ENCODE measurements around the gene ATIC. TPM values are rescaled to one million over a fixed set of nuclear protein-coding genes. Genes with fewer than 3 reads are reported as not detected.

The ATIC gene
- total RNA-seq, 1 experiment from 2014 or later: 295 TPM

- peaks cover 10 to 38% (median 19%) of the 10 kb centered on the region in 3 experiments; a peak in 6 of 7 replicates for H3K36me3 Mint-ChIP-seq (ENCODE audit: insufficient read depth in 1 of 3, low read depth in 3 of 3)
These were observed 74.7 kb downstream of the ATIC start for GRCh38 chr2:215386566-215386965.

More at GRCh38 chr2:215386566-215386965, 74.7 kb downstream of the ATIC start:
- Histone ChIP-seq H3K18ac (ENCODE audit: insufficient read length, low read depth, low read length) (no peak overlapping the region), H4K91ac (ENCODE audit: insufficient read length, low read depth, low read length) (no peak overlapping the region), H3K27ac (ENCODE audit: insufficient read length, low read depth, low read length) (no peak overlapping the region), H3K4ac (ENCODE audit: low read depth, low read length) (no peak overlapping the region), H2AK5ac (ENCODE audit: insufficient read length, low read length) (no peak overlapping the region), H2BK5ac (ENCODE audit: insufficient read length, low read length) (no peak overlapping the region), H2BK120ac (ENCODE audit: low read depth, low read length, poor library complexity, severe bottlenecking) (peak overlapping the region; percentile 23), H3K23me2 (ENCODE audit: insufficient read length, low read depth, low read length, poor library complexity, severe bottlenecking) (no peaks in the 10 kb centered on the region), H3K4me1 (ENCODE audit: insufficient read depth, low read length) (peaks cover 5% of the 10 kb centered on the region; the same call in 1 of the 2 replicates), H3K9ac (ENCODE audit: extremely low read depth, insufficient read length, low read length) (no peak overlapping the region), H4K5ac (ENCODE audit: insufficient read length, low read depth, low read length) (no peak overlapping the region), H3K14ac (ENCODE audit: insufficient read depth, low read length) (no peak overlapping the region), H2BK12ac (ENCODE audit: insufficient read length, low read depth, low read length) (no peak overlapping the region), H3K9me3 (ENCODE audit: control insufficient read depth, low read depth, low read length) (no peaks in the 10 kb centered on the region), H2AFZ (ENCODE audit: low read length) (no peak overlapping the region), H3K79me1 (ENCODE audit: insufficient read depth, low read depth, low read length, poor library complexity, severe bottlenecking) (no peaks in the 10 kb centered on the region), H4K8ac (replicated peaks; ENCODE audit: insufficient read length, low read depth, low read length) (no peak overlapping the region), H4K20me1 (ENCODE audit: control insufficient read depth, insufficient read depth, insufficient read length) (no peaks in the 10 kb centered on the region), H3K23ac (ENCODE audit: insufficient read length, low read depth, low read length) (no peak overlapping the region), H3K27me3 (ENCODE audit: insufficient read depth, low read length) (no peaks in the 10 kb centered on the region), H3K79me2 (ENCODE audit: insufficient read depth, low read length) (no peaks in the 10 kb centered on the region), H3K56ac (ENCODE audit: insufficient read length, low read depth, low read length) (no peak overlapping the region), H2BK20ac (ENCODE audit: low read depth, low read length, poor library complexity, severe bottlenecking) (no peak overlapping the region), H2BK15ac (ENCODE audit: low read depth, low read length) (no peak overlapping the region), H3T11ph (ENCODE audit: low read length) (no peak overlapping the region), H3K4me2 (ENCODE audit: insufficient read depth, insufficient read length, low read length) (no peak overlapping the region)
- Mint-ChIP-seq H3K9me3 (no peaks in the 10 kb centered on the region; a peak in 1 of 5 replicates), H3K4me3 (no peak overlapping the region), H3K27ac (peak overlapping the region in 1 of 3 experiments; percentile 1; a peak in 2 of 7 replicates), H3K27me3 (ENCODE audit: low read depth) (no peaks in the 10 kb centered on the region), H3K4me1 (peaks cover 8 to 9% of the 10 kb centered on the region in 2 experiments)
- no peak for TF ChIP-seq CTCF (conservative IDR thresholded peaks at IDR 0.05)
- WGBS (ENCODE audit: extremely low coverage, insufficient read length, low lambda C conversion rate): no CpG with 5 or more reads among the region's 7 CpGs
- DNase-seq: no peak

Data from H9 (cell line).